Breast epithelium (tissue), 4 donors: Measurements from ENCODE around the gene SGO1. TPM values are rescaled to one million over a fixed set of nuclear protein-coding genes. Genes with fewer than 3 reads are reported as not detected.

Experiments
- DNase-seq, 2 donors: peaks; one replicate each; pipeline ENCODE4 v3.0.0-alpha.2; 2019; ENCODE audit warnings: low spot score in 2 of 2
- H3K27ac ChIP-seq, 2 donors: fragments of 200-600 bp; sonication (generic) in 1 of 2; one replicate each; pipeline ENCODE4 v1.5.1; 2016 to 2019; ENCODE audit warnings: mild to moderate bottlenecking in 1 of 2
- H3K27me3 ChIP-seq, 2 donors: fragments of 200-600 bp; sonication (generic) in 1 of 2; one replicate each; pipeline versions ENCODE4 v1.5.1 to v1.6.0; 2017 to 2019; ENCODE audit warnings: control low read depth in 1 of 2, mild to moderate bottlenecking in 1 of 2
- H3K36me3 ChIP-seq: fragments of 200-600 bp; one replicate; pipeline ENCODE4 v1.5.1; 2019
- H3K4me1 ChIP-seq, 2 donors: fragments of 200-600 bp; sonication (generic); one replicate each; pipeline ENCODE4 v1.5.1; 2016 to 2019; ENCODE audit warnings: control low read depth in 1 of 2
- H3K4me3 ChIP-seq, 3 donors: fragments of 200-600 bp; sonication (generic); 1 replicate in 2 of 3; 2 replicates in 1 of 3; pipeline ENCODE4 v1.5.1; 2016 to 2019; ENCODE audit warnings: mild to moderate bottlenecking in 3 of 3, moderate library complexity in 2 of 3
- H3K9me3 ChIP-seq, 2 donors: fragments of 200-600 bp; sonication (generic) in 1 of 2; one replicate each; pipeline ENCODE4 v1.5.1; 2016 to 2019; ENCODE audit warnings: control low read depth in 1 of 2
- CTCF ChIP-seq, 3 donors: fragments of 450-650 bp; IDR thresholded peaks; one replicate each; pipeline ENCODE4 v1.5.1; 2016 to 2017; ENCODE audit warnings: antibody characterized with exemption in 3 of 3, mild to moderate bottlenecking in 3 of 3, moderate library complexity in 3 of 3
- POLR2A ChIP-seq: fragments of 450-650 bp; IDR thresholded peaks from one replicate; pipeline ENCODE4 v1.6.1; 2016; ENCODE audit warnings: antibody characterized with exemption, mild to moderate bottlenecking, moderate library complexity
- POLR2AphosphoS5 ChIP-seq, 3 donors: sonication (generic); formaldehyde crosslinking; IDR thresholded peaks; one replicate each; pipeline ENCODE4 v1.6.1; 2017; ENCODE audit warnings: antibody characterized with exemption in 3 of 3
- intact Hi-C: fragments of 100-400 bp; cut with DNase I; formaldehyde crosslinking; loops from one replicate; pipeline ENCODE4 v1.15.1; 2023; ENCODE audit warnings: low total_unique reads
- total RNA-seq, 3 donors: library from RNA; depleted of rRNA; stranded (reverse); fragments of >200 nt; gene quantifications; one replicate each; pipeline ENCODE4 v1.1.0, GENCODE V29; 2016

Gene SGO1
- total RNA-seq, 3 donors from 2014 or later = 0.80 to 1.5 TPM; not detected in 1

GRCh38 chr3:20160230-20160629 is 25.8 kb downstream of the SGO1 start:
- no peak for TF ChIP-seq POLR2A
- no peak for TF ChIP-seq CTCF (IDR thresholded peaks at IDR 0.05)
- TF ChIP-seq POLR2AphosphoS5 (IDR thresholded peaks at IDR 0.05) = no peak
- DNase-seq = no peak
- Histone ChIP-seq H3K4me3 (no peak overlapping the region), H3K9me3 (no peaks in the 10 kb centered on the region), H3K27ac (no peak overlapping the region), H3K36me3 (no peaks in the 10 kb centered on the region), H3K27me3 (no peaks in the 10 kb centered on the region), H3K4me1 (no peaks in the 10 kb centered on the region)
- intact Hi-C loops = no loop called here

GRCh38 chr3:20154928-20155327 is 31.1 kb downstream of the SGO1 start:
- H3K4me3 ChIP-seq = no peak overlapping the region
- H3K4me1 ChIP-seq = no peaks in the 10 kb centered on the region
- no peak overlapping the region for H3K27ac ChIP-seq
- no peaks in the 10 kb centered on the region for H3K36me3 ChIP-seq
- DNase-seq = no peak
- H3K9me3 ChIP-seq = no peaks in the 10 kb centered on the region
- no peaks in the 10 kb centered on the region for H3K27me3 ChIP-seq
- intact Hi-C loops = loop anchor here (10.0 kb wide), 1 partner anchor 200 kb away; no protein-coding TSS in a partner anchor
- no peak for TF ChIP-seq CTCF (IDR thresholded peaks at IDR 0.05)
- TF ChIP-seq POLR2AphosphoS5 (IDR thresholded peaks at IDR 0.05) = no peak
- no peak for TF ChIP-seq POLR2A

GRCh38 chr3:20154078-20154477 is 31.9 kb downstream of the SGO1 start:
- DNase-seq = no peak
- TF ChIP-seq POLR2AphosphoS5 (IDR thresholded peaks at IDR 0.05) (no peak), POLR2A (no peak), CTCF (IDR thresholded peaks at IDR 0.05) (no peak)
- Histone ChIP-seq H3K9me3 (no peaks in the 10 kb centered on the region), H3K4me1 (no peaks in the 10 kb centered on the region), H3K27ac (no peak overlapping the region), H3K27me3 (no peaks in the 10 kb centered on the region), H3K36me3 (no peaks in the 10 kb centered on the region), H3K4me3 (no peak overlapping the region)
- intact Hi-C loops = loop anchor here (10.0 kb wide), 1 partner anchor 199 kb away; no protein-coding TSS in a partner anchor

GRCh38 chr3:20148466-20148865 is 37.5 kb downstream of the SGO1 start:
- Histone ChIP-seq H3K36me3 (no peaks in the 10 kb centered on the region), H3K9me3 (no peaks in the 10 kb centered on the region), H3K27me3 (no peaks in the 10 kb centered on the region), H3K27ac (no peak overlapping the region), H3K4me1 (no peaks in the 10 kb centered on the region), H3K4me3 (no peak overlapping the region)
- no peak for DNase-seq
- no peak for TF ChIP-seq CTCF (IDR thresholded peaks at IDR 0.05)
- TF ChIP-seq POLR2AphosphoS5 (IDR thresholded peaks at IDR 0.05) = no peak
- TF ChIP-seq POLR2A = no peak
- intact Hi-C loops = no loop called here

- TF ChIP-seq POLR2AphosphoS5 (IDR thresholded peaks at IDR 0.05) (no peak), CTCF (IDR thresholded peaks at IDR 0.05) (no peak), POLR2A (no peak)
- intact Hi-C loops = no loop called here
- Histone ChIP-seq H3K27me3 (no peaks in the 10 kb centered on the region), H3K36me3 (no peaks in the 10 kb centered on the region), H3K4me1 (no peaks in the 10 kb centered on the region), H3K27ac (no peak overlapping the region), H3K9me3 (no peaks in the 10 kb centered on the region), H3K4me3 (no peak overlapping the region)
- no peak for DNase-seq
Measured at GRCh38 chr3:20147361-20147760, 38.6 kb downstream of the SGO1 start.
